HepG2 (cell line): ENCODE results near the gene LMAN2L. TPM values are rescaled to one million over a fixed set of nuclear protein-coding genes. Genes with fewer than 3 reads are reported as not detected.

Experiments
- ATAC-seq: fragments of 200-7000 bp; cut with Tn5 transposase; 3 replicates; pipeline ENCODE4 v1.9.1; 2020; ENCODE audit warnings: mild to moderate bottlenecking, moderate library complexity
- BruUV-seq: library from RNA; stranded (reverse); fragments of 400-500 nt; replicated peaks from 2 replicates; lab custom pipeline; 2021; lab: Mats Ljungman, UMichigan
- CTCF ChIA-PET: fragments of 300-600 bp; formaldehyde crosslinking; extraction: SDS; loops from one replicate; lab custom pipeline; 2021; ENCODE audit warnings: low total read pairs, inconsistent platforms, low intra/inter-chr PET ratio; lab: Yijun Ruan, JAX
- POLR2A ChIA-PET: fragments of 350-600 bp; sonication (Branson Sonifier 250); formaldehyde crosslinking; loops from one replicate; lab custom pipeline; 2020; ENCODE audit warnings: antibody characterized with exemption, inconsistent platforms; lab: Yijun Ruan, JAX
- DNase-seq: peaks from one replicate; pipeline ENCODE4 v3.0.0-alpha.2; 2015; ENCODE audit warnings: low spot score
- FAIRE-seq: peaks from 3 replicates; lab custom pipeline; 2011; peaks lifted over from hg19 to GRCh38; lab: Jason Lieb, UNC
- H2AFZ ChIP-seq: one replicate; pipeline ENCODE4 v1.6.1; 2011; ENCODE audit warnings: low read length, inconsistent platforms
- H3K27ac ChIP-seq: fragments of 300-600 bp; 3 replicates; pipeline ENCODE4 v1.8.0; 2011; ENCODE audit warnings: mixed run types, mild to moderate bottlenecking, mixed read lengths, low read length, inconsistent platforms; ENCODE audit not compliant: insufficient read depth; ENCODE audit errors: extremely low read length
- H3K27me3 ChIP-seq, 2 experiments: fragments of 200-600 bp in 1 of 2; 2 replicates in 1 of 2; 3 replicates in 1 of 2; pipeline versions ENCODE4 v1.6.0 to v1.8.0; 2011; ENCODE audit warnings: low read length in 2 of 2, mild to moderate bottlenecking in 2 of 2, moderate library complexity in 2 of 2, inconsistent platforms in 1 of 2; ENCODE audit not compliant: insufficient read depth in 2 of 2, control insufficient read depth in 1 of 2
- H3K36me3 ChIP-seq, 2 experiments: fragments of 200-600 bp in 1 of 2; replicated peaks in 1 of 2; 2 replicates in 1 of 2; 3 replicates in 1 of 2; pipeline versions ENCODE4 v1.5.1 to v1.8.0; 2011; ENCODE audit warnings: low read length in 2 of 2, inconsistent platforms in 1 of 2; ENCODE audit not compliant: insufficient read depth in 2 of 2, control insufficient read depth in 1 of 2
- H3K4me1 ChIP-seq: 2 replicates; pipeline ENCODE4 v1.5.1; 2012; ENCODE audit warnings: low read length, inconsistent platforms; ENCODE audit not compliant: insufficient read depth
- H3K4me2 ChIP-seq: 2 replicates; pipeline ENCODE4 v1.6.0; 2011; ENCODE audit warnings: low read depth, low read length, inconsistent platforms
- H3K4me3 ChIP-seq, 3 experiments: fragments of 200-600 bp in 1 of 3; sonication (generic), shearing (Covaris generic) in 1 of 3; replicated peaks in 1 of 3; 2 replicates each; pipeline ENCODE4 v1.5.1; 2011 to 2016; ENCODE audit warnings: low read length in 3 of 3, inconsistent platforms in 2 of 3, low read depth in 2 of 3, mild to moderate bottlenecking in 2 of 3, control low read depth in 1 of 3, mixed read lengths in 1 of 3; ENCODE audit not compliant: insufficient read depth in 1 of 3
- H3K79me2 ChIP-seq: one replicate; pipeline ENCODE4 v1.6.1; 2011; ENCODE audit warnings: low read length, inconsistent platforms; ENCODE audit not compliant: insufficient read depth
- H3K9ac ChIP-seq: 2 replicates; pipeline ENCODE4 v1.6.0; 2011; ENCODE audit warnings: mild to moderate bottlenecking, low read depth, low read length, inconsistent platforms; ENCODE audit not compliant: insufficient read depth
- H3K9me3 ChIP-seq: 2 replicates; pipeline ENCODE4 v1.5.1; 2012; ENCODE audit warnings: mild to moderate bottlenecking, low read length
- H4K20me1 ChIP-seq: 2 replicates; pipeline ENCODE4 v1.6.0; 2011; ENCODE audit warnings: inconsistent platforms, mild to moderate bottlenecking, low read length, moderate library complexity; ENCODE audit not compliant: insufficient read depth
- GLI4 ChIP-seq: sonication (generic); formaldehyde crosslinking; IDR thresholded peaks from 2 replicates; pipeline ENCODE4 v1.5.1; 2020; ENCODE audit warnings: missing genetic modification reagents, mild to moderate bottlenecking, moderate library complexity, borderline replicate concordance
- MBD4 ChIP-seq: IDR thresholded peaks from 2 replicates; pipeline ENCODE4 v1.6.1; 2012; ENCODE audit warnings: low read length, inconsistent platforms, borderline replicate concordance
- MLX ChIP-seq: IDR thresholded peaks from 2 replicates; pipeline ENCODE4 v1.6.1; 2016
- RCOR2 ChIP-seq: IDR thresholded peaks from 2 replicates; pipeline ENCODE4 v1.6.1; 2016; ENCODE audit warnings: missing biosample characterization, missing genetic modification reagents
- ZNF24 ChIP-seq: fragments of 450-650 bp; IDR thresholded peaks from 2 replicates; pipeline ENCODE4 v1.6.1; 2017; ENCODE audit warnings: antibody characterized with exemption, mild to moderate bottlenecking
- ZNF850 ChIP-seq: sonication (generic); formaldehyde crosslinking; conservative IDR thresholded peaks from 2 replicates; pipeline ENCODE4 v1.9.0; 2021; ENCODE audit warnings: mild to moderate bottlenecking, missing genetic modification reagents
- WGBS: methylation state at CpG from one replicate; pipeline ENCODE4 v1.1.6; 2017; ENCODE audit warnings: low lambda C conversion rate; 5-methylcytosine and 5-hydroxymethylcytosine counted together
- in situ Hi-C: cut with HindIII; loops from 2 replicates; pipeline ENCODE4 v1.10.0; 2017; ENCODE audit warnings: low pct_unique_long_range_greater_than_20kb; ENCODE audit not compliant: extremely low pct_ligation_motif_present
- intact Hi-C: fragments of 100-400 bp; cut with micrococcal nuclease; formaldehyde crosslinking; loops from one replicate; pipeline ENCODE4 v1.10.0; 2022; ENCODE audit not compliant: unreplicated experiment
- polyA plus RNA-seq, 8 experiments: library from polyadenylated mRNA; depleted of rRNA in 3 of 8; stranded (reverse) in 7 of 8; unstranded in 1 of 8; fragments of >200 nt; fragmentation: Illumina TruSeq in 4 of 8; extraction: Trizol in 4 of 8; gene quantifications; 2 replicates each; pipeline versions ENCODE4 v1.2.1 to v1.2.3, GENCODE V29; 2011 to 2016; ENCODE audit warnings: low read depth in 4 of 8, missing spikeins in 1 of 8, mixed read lengths in 1 of 8; ENCODE audit not compliant: insufficient read depth in 1 of 8
- total RNA-seq, 5 experiments: library from RNA; depleted of rRNA; stranded (reverse); fragments of >200 nt; fragmentation: Illumina TruSeq; extraction: Trizol; gene quantifications; 2 replicates each; pipeline ENCODE4 v1.2.3, GENCODE V29; 2016; ENCODE audit warnings: low read depth in 1 of 5
- TF ChIP-seq, protein P1 (sequence below): sonication (generic); formaldehyde crosslinking; IDR thresholded peaks from 2 replicates; pipeline ENCODE4 v1.4.0; 2020; ENCODE audit warnings: missing genetic modification reagents

The LMAN2L gene
- total and polyA plus RNA-seq, 2 of the 13 experiments (the other 11 are each of a cell fraction or from before 2014, with no cell fraction given): 39.1 to 57.9 TPM

DNA sequence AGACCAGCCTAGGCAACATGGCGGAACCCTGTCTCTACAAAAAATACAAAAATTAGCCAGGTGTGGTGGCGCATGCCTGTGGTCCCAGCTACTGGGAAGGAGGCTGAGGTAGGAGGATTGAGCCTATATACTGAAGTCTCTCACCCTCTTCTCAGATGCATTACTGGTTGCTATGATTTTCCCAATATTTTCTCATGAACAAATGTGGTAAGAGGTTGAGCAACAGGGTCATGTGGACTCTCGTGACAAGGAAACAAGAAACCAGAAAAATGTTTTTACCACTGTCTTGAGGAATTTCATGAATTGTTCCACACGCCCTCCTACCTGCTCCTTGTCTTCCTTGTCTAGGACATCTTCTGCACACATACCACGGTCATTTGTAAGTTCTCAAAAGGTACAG is 12.4 kb downstream of the LMAN2L start:
- H3K27ac ChIP-seq: no peak overlapping the region
- ChIA-PET CTCF (no interaction called here), POLR2A (no interaction called here)
- FAIRE-seq (no peak), ATAC-seq (no peak), DNase-seq (no peak)
- TSS peak; percentile 31 for BruUV-seq
- no peak overlapping the region for H2AFZ ChIP-seq
- no peaks in the 10 kb centered on the region for H3K4me1 ChIP-seq
- H3K27me3 ChIP-seq: no peaks in the 10 kb centered on the region
- H3K4me3 ChIP-seq: no peak overlapping the region
- H4K20me1 ChIP-seq: no peaks in the 10 kb centered on the region
- intact Hi-C loops: no loop called here
- peaks cover 17 to 39% of the 10 kb centered on the region in 2 experiments for H3K36me3 ChIP-seq
- WGBS: 96% methylated on average over 5 of the region's 5 CpGs
- no peak overlapping the region for H3K4me2 ChIP-seq
- TF ChIP-seq, protein P1, sequence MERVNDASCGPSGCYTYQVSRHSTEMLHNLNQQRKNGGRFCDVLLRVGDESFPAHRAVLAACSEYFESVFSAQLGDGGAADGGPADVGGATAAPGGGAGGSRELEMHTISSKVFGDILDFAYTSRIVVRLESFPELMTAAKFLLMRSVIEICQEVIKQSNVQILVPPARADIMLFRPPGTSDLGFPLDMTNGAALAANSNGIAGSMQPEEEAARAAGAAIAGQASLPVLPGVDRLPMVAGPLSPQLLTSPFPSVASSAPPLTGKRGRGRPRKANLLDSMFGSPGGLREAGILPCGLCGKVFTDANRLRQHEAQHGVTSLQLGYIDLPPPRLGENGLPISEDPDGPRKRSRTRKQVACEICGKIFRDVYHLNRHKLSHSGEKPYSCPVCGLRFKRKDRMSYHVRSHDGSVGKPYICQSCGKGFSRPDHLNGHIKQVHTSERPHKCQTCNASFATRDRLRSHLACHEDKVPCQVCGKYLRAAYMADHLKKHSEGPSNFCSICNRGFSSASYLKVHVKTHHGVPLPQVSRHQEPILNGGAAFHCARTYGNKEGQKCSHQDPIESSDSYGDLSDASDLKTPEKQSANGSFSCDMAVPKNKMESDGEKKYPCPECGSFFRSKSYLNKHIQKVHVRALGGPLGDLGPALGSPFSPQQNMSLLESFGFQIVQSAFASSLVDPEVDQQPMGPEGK: no peak
- TF ChIP-seq MBD4 (no peak), MLX (CRISPR knock-in tag) (no peak), RCOR2 (CRISPR knock-in tag) (no peak), ZNF24 (no peak), GLI4 (CRISPR knock-in tag) (no peak), ZNF850 (no peak)
- TF ChIP-seq, all 625 proteins: peak for 0
- in situ Hi-C loops: no loop called here
- no peaks in the 10 kb centered on the region for H3K9me3 ChIP-seq
- no peak overlapping the region for H3K9ac ChIP-seq
- H3K79me2 ChIP-seq: no peaks in the 10 kb centered on the region
